OCI-LY3 (cell line): ENCODE measurements around the gene BEND5.

Experiments used
- H2AFZ ChIP-seq: fragments of 200-600, 300-600 bp; shearing (Covaris generic); 2 replicates; pipeline ENCODE4 v1.6.0; 2014; ENCODE audit warnings: antibody characterized with exemption, low read depth, low read length
- H3K27ac ChIP-seq: fragments of 200-600, 300-600 bp; sonication (generic); 2 replicates; pipeline ENCODE4 v1.5.1; 2014; ENCODE audit warnings: mild to moderate bottlenecking, low read length, moderate library complexity, mixed read lengths
- H3K27me3 ChIP-seq: fragments of 200-600, 300-600 bp; sonication (generic); 2 replicates; pipeline ENCODE4 v1.6.1; 2014; ENCODE audit warnings: low read depth, low read length, mixed read lengths
- H3K36me3 ChIP-seq: fragments of 200-600, 300-600 bp; sonication (generic); replicated peaks from 2 replicates; pipeline ENCODE3; 2014; ENCODE audit warnings: low read depth, low read length, mixed read lengths
- H3K4me1 ChIP-seq: fragments of 300-600, 200-600 bp; sonication (generic); 2 replicates; pipeline ENCODE4 v1.6.1; 2014; ENCODE audit warnings: low read length, mixed read lengths
- H3K4me2 ChIP-seq: fragments of 200-600, 300-600 bp; sonication (generic); 2 replicates; pipeline ENCODE4 v1.6.1; 2014; ENCODE audit warnings: low read length, mixed read lengths
- H3K4me3 ChIP-seq: fragments of 300-600, 200-600 bp; sonication (generic); 2 replicates; pipeline ENCODE4 v1.5.1; 2014; ENCODE audit warnings: antibody characterized with exemption, mild to moderate bottlenecking, low read length, moderate library complexity
- H3K79me2 ChIP-seq: fragments of 300-600, 200-600 bp; shearing (Covaris generic); 2 replicates; pipeline ENCODE4 v1.6.1; 2014; ENCODE audit warnings: mild to moderate bottlenecking, low read length, mixed read lengths
- H3K9ac ChIP-seq: fragments of 300-600, 200-600 bp; shearing (Covaris generic); 2 replicates; pipeline ENCODE4 v1.6.0; 2014; ENCODE audit warnings: mild to moderate bottlenecking, low read length, moderate library complexity
- H3K9me3 ChIP-seq: fragments of 200-600, 300-600 bp; shearing (Covaris generic); 2 replicates; pipeline ENCODE4 v1.6.1; 2014; ENCODE audit warnings: low read length, mixed read lengths; ENCODE audit not compliant: insufficient read depth
- H4K20me1 ChIP-seq: fragments of 200-600, 300-600 bp; sonication (generic); 2 replicates; pipeline ENCODE4 v1.6.1; 2016; ENCODE audit warnings: low read length, mixed read lengths; ENCODE audit not compliant: insufficient read depth
- EZH2phosphoT487 ChIP-seq: fragments of 200-600 bp; shearing (Covaris generic); IDR thresholded peaks from 2 replicates; pipeline ENCODE4 v1.6.1; 2018; ENCODE audit warnings: antibody characterized with exemption, mixed run types, low read depth
- TF ChIP-seq, protein P1 (sequence below): fragments of 200-600, 300-600 bp; sonication (generic); IDR thresholded peaks from 2 replicates; pipeline ENCODE4 v1.5.1; 2014; ENCODE audit warnings: antibody characterized with exemption, low read length, low read depth

The BEND5 gene

DNA sequence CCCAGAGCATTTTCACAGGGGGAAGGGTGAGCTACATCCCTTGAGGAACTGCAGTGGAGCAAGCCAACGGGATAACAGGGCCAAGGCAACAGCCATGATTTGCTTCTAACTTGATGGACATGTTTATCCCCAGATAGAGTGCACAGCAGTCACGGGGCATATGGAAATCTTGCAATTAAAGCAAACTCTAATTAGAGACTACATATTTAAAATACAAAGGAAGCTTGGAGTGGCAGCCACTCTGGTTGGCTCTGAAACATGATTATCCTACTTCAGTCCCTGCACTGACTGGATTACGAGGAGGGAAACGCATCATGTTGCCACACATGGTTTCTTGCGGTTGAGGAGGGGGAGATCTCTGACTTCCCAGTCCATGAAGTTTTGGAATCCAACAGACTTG, 60.8 kb downstream of the BEND5 start:
- no peak overlapping the region for H2AFZ ChIP-seq
- H3K36me3 ChIP-seq, result no peaks in the 10 kb centered on the region
- no peaks in the 10 kb centered on the region for H4K20me1 ChIP-seq
- no peaks in the 10 kb centered on the region for H3K9me3 ChIP-seq
- H3K4me3 ChIP-seq, result no peak overlapping the region
- H3K27me3 ChIP-seq, result no peaks in the 10 kb centered on the region
- H3K9ac ChIP-seq, result no peak overlapping the region
- H3K4me2 ChIP-seq, result no peak overlapping the region
- H3K27ac ChIP-seq, result no peak overlapping the region
- H3K79me2 ChIP-seq, result no peaks in the 10 kb centered on the region
- no peaks in the 10 kb centered on the region for H3K4me1 ChIP-seq
- TF ChIP-seq, protein P1, sequence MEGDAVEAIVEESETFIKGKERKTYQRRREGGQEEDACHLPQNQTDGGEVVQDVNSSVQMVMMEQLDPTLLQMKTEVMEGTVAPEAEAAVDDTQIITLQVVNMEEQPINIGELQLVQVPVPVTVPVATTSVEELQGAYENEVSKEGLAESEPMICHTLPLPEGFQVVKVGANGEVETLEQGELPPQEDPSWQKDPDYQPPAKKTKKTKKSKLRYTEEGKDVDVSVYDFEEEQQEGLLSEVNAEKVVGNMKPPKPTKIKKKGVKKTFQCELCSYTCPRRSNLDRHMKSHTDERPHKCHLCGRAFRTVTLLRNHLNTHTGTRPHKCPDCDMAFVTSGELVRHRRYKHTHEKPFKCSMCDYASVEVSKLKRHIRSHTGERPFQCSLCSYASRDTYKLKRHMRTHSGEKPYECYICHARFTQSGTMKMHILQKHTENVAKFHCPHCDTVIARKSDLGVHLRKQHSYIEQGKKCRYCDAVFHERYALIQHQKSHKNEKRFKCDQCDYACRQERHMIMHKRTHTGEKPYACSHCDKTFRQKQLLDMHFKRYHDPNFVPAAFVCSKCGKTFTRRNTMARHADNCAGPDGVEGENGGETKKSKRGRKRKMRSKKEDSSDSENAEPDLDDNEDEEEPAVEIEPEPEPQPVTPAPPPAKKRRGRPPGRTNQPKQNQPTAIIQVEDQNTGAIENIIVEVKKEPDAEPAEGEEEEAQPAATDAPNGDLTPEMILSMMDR, result no peak
- no peak for TF ChIP-seq EZH2phosphoT487

- TF ChIP-seq, protein P1, result no peak
- TF ChIP-seq EZH2phosphoT487, result no peak
- Histone ChIP-seq H3K27me3 (no peaks in the 10 kb centered on the region), H3K36me3 (no peaks in the 10 kb centered on the region), H3K79me2 (no peaks in the 10 kb centered on the region), H3K4me1 (no peaks in the 10 kb centered on the region), H3K9ac (no peak overlapping the region), H4K20me1 (no peaks in the 10 kb centered on the region), H3K9me3 (no peaks in the 10 kb centered on the region), H3K4me3 (no peak overlapping the region), H3K27ac (no peak overlapping the region), H3K4me2 (no peak overlapping the region), H2AFZ (no peak overlapping the region)
Observed at GRCh38 chr1:48710915-48711314, 65.8 kb downstream of the BEND5 start.

- Histone ChIP-seq H3K9me3 (no peaks in the 10 kb centered on the region), H3K4me3 (no peak overlapping the region), H3K27ac (no peak overlapping the region), H3K4me2 (no peak overlapping the region), H2AFZ (no peak overlapping the region), H3K79me2 (no peaks in the 10 kb centered on the region), H3K9ac (no peak overlapping the region), H3K27me3 (no peaks in the 10 kb centered on the region), H4K20me1 (no peaks in the 10 kb centered on the region), H3K36me3 (no peaks in the 10 kb centered on the region), H3K4me1 (no peaks in the 10 kb centered on the region)
- TF ChIP-seq EZH2phosphoT487, result no peak
- TF ChIP-seq, protein P1, result no peak
Observed at GRCh38 chr1:48710318-48710717, 66.4 kb downstream of the BEND5 start.

GRCh38 chr1:48704736-48705135, 72.0 kb downstream of the BEND5 start:
- Histone ChIP-seq H3K79me2 (no peaks in the 10 kb centered on the region), H3K4me2 (no peak overlapping the region), H2AFZ (no peak overlapping the region), H3K27ac (no peak overlapping the region), H4K20me1 (no peaks in the 10 kb centered on the region), H3K36me3 (no peaks in the 10 kb centered on the region), H3K4me1 (peaks cover 7% of the 10 kb centered on the region), H3K9me3 (no peaks in the 10 kb centered on the region), H3K9ac (no peak overlapping the region), H3K27me3 (no peaks in the 10 kb centered on the region), H3K4me3 (no peak overlapping the region)
- TF ChIP-seq, protein P1, result no peak
- TF ChIP-seq EZH2phosphoT487, result no peak
